Smooth muscle cell (in vitro differentiated cells): ENCODE measurements around the gene PRR20G. TPM values are rescaled to one million over a fixed set of nuclear protein-coding genes. Genes with fewer than 3 reads are reported as not detected.

Source experiments
- DNase-seq: peaks from one replicate; lab custom pipeline; 2025; ENCODE audit not compliant: unreplicated experiment; lab: John Stamatoyannopoulos, UW
- H2AFZ ChIP-seq: fragments of 200-600 bp; sonication (generic); 2 replicates; pipeline ENCODE4 v1.6.0; 2016; ENCODE audit warnings: antibody characterized with exemption, low read depth, mild to moderate bottlenecking
- H3F3A ChIP-seq: fragments of 200-600 bp; sonication (generic); 2 replicates; pipeline ENCODE4 v1.6.0; 2017; ENCODE audit warnings: antibody characterized with exemption, low read depth
- H3K27ac ChIP-seq: fragments of 200-600 bp; sonication (generic); 2 replicates; pipeline ENCODE4 v1.5.1; 2016; ENCODE audit warnings: low read depth, mild to moderate bottlenecking
- H3K27me3 ChIP-seq: fragments of 200-600 bp; sonication (generic); 2 replicates; pipeline ENCODE4 v1.6.1; 2016; ENCODE audit warnings: low read depth, mild to moderate bottlenecking
- H3K36me3 ChIP-seq: fragments of 200-600 bp; sonication (generic); 2 replicates; pipeline ENCODE4 v1.5.1; 2016; ENCODE audit warnings: low read depth
- H3K4me1 ChIP-seq: fragments of 200-600 bp; sonication (generic); 2 replicates; pipeline ENCODE4 v1.5.1; 2016; ENCODE audit warnings: low read depth
- H3K4me2 ChIP-seq: fragments of 200-600 bp; sonication (generic); 2 replicates; pipeline ENCODE4 v1.6.0; 2016; ENCODE audit warnings: mild to moderate bottlenecking
- H3K4me3 ChIP-seq: fragments of 200-600 bp; sonication (generic); 2 replicates; pipeline ENCODE4 v1.5.1; 2016; ENCODE audit warnings: mild to moderate bottlenecking
- H3K79me2 ChIP-seq: fragments of 200-600 bp; sonication (generic); 2 replicates; pipeline ENCODE4 v1.6.0; 2016; ENCODE audit warnings: low read depth, mild to moderate bottlenecking
- H3K9ac ChIP-seq: fragments of 200-600 bp; sonication (generic); 2 replicates; pipeline ENCODE4 v1.6.0; 2016; ENCODE audit warnings: low read depth
- H3K9me3 ChIP-seq: fragments of 200-600 bp; sonication (generic); replicated peaks from 2 replicates; pipeline ENCODE4 v1.5.1; 2016; ENCODE audit warnings: low read depth
- H4K20me1 ChIP-seq: fragments of 200-600 bp; sonication (generic); 2 replicates; pipeline ENCODE4 v1.6.0; 2016; ENCODE audit warnings: low read depth
- WGBS: methylation state at CpG from one replicate; pipeline ENCODE4 v1.1.7; 2016; ENCODE audit warnings: low lambda C conversion rate; 5-methylcytosine and 5-hydroxymethylcytosine counted together
- polyA plus RNA-seq: library from polyadenylated mRNA; unstranded; fragments of >200 nt; fragmentation: Nextera tagmentation; extraction: Ambion mirVana; gene quantifications from 2 replicates; pipeline ENCODE4 v1.2.1, GENCODE V29; 2016
- total RNA-seq: library from RNA; depleted of rRNA; stranded (reverse); fragments of >200 nt; gene quantifications from 2 replicates; pipeline ENCODE4 v1.2.3, GENCODE V29; 2014
- TF ChIP-seq, protein P1 (sequence below): fragments of 200-600 bp; sonication (generic); IDR thresholded peaks from 2 replicates; pipeline ENCODE4 v1.5.1; 2017; ENCODE audit warnings: borderline replicate concordance, mild to moderate bottlenecking, antibody characterized with exemption; ENCODE audit not compliant: insufficient read depth, poor library complexity, severe bottlenecking

The PRR20G gene
- total and polyA plus RNA-seq, 2 experiments from 2014 or later = not detected

DNA sequence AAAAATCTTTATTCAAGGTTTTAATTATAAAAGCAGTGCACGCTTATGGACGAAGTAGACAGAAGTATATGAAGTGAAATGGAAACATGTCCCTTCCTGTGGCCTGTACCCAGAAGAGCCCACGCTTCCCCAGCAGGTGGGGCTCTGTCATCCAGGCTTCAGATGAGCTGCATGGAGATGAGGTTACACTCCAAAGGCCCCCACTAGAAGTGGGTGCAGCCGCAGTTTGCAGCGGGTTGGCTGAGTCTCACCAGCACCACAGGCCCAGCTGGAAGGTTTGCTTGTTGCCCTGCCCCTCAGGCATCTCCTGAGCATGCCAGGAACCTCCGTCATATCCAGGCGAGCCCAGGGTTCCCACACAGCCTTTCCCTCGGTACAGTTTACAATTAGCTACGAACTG lies 33.1 kb downstream of the PRR20G start:
- H3K4me1 ChIP-seq = no peaks in the 10 kb centered on the region
- H3K9me3 ChIP-seq = no peaks in the 10 kb centered on the region
- H3K9ac ChIP-seq = no peak overlapping the region
- no peaks in the 10 kb centered on the region for H3F3A ChIP-seq
- no peak overlapping the region for H3K4me3 ChIP-seq
- WGBS = 84% methylated on average over 9 of the region's 9 CpGs
- H3K36me3 ChIP-seq = no peaks in the 10 kb centered on the region
- no peak overlapping the region for H3K4me2 ChIP-seq
- no peak overlapping the region for H3K27ac ChIP-seq
- H3K27me3 ChIP-seq = no peaks in the 10 kb centered on the region
- no peak overlapping the region for H2AFZ ChIP-seq
- no peaks in the 10 kb centered on the region for H3K79me2 ChIP-seq
- TF ChIP-seq, protein P1, sequence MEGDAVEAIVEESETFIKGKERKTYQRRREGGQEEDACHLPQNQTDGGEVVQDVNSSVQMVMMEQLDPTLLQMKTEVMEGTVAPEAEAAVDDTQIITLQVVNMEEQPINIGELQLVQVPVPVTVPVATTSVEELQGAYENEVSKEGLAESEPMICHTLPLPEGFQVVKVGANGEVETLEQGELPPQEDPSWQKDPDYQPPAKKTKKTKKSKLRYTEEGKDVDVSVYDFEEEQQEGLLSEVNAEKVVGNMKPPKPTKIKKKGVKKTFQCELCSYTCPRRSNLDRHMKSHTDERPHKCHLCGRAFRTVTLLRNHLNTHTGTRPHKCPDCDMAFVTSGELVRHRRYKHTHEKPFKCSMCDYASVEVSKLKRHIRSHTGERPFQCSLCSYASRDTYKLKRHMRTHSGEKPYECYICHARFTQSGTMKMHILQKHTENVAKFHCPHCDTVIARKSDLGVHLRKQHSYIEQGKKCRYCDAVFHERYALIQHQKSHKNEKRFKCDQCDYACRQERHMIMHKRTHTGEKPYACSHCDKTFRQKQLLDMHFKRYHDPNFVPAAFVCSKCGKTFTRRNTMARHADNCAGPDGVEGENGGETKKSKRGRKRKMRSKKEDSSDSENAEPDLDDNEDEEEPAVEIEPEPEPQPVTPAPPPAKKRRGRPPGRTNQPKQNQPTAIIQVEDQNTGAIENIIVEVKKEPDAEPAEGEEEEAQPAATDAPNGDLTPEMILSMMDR = no peak
- H4K20me1 ChIP-seq = no peaks in the 10 kb centered on the region
- DNase-seq = no peak

DNA sequence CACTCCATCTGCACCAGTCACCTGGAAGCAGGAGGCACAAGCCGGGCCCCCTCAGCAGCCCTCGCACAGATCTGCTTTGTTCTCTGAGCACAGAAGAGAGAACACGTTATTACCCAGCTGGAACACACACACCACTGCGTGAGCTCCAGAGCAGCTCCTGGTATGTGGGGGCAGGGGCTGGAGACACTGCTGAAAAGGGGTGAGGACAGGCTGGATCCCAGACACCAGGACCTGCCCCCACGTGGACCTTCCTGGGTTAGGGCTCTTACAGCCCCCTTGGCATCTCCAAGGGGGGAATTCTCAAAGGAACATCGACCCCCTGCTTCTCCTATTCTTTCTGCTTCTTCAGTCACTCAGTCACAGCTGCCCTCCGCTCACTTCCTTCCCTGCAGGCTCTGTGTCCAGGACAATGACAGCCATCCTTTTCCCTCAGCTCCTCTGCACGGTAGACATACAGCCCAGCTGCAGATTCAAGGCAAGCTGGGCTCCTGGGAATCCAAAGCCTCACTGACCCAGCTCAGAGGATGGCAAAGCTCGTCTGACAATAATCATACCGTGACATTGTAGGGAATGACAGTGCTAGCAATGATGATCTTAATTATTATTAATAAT lies 33.7 kb downstream of the PRR20G start:
- H3K9me3 ChIP-seq = no peaks in the 10 kb centered on the region
- H3K4me2 ChIP-seq = no peak overlapping the region
- H4K20me1 ChIP-seq = no peaks in the 10 kb centered on the region
- H3K79me2 ChIP-seq = no peaks in the 10 kb centered on the region
- H3K4me3 ChIP-seq = no peak overlapping the region
- no peaks in the 10 kb centered on the region for H3F3A ChIP-seq
- no peaks in the 10 kb centered on the region for H3K27me3 ChIP-seq
- H3K36me3 ChIP-seq = no peaks in the 10 kb centered on the region
- no peak overlapping the region for H3K9ac ChIP-seq
- DNase-seq = no peak
- H3K27ac ChIP-seq = no peak overlapping the region
- TF ChIP-seq, protein P1 = no peak
- WGBS = 84% methylated on average over 10 of the region's 10 CpGs
- no peak overlapping the region for H2AFZ ChIP-seq
- no peaks in the 10 kb centered on the region for H3K4me1 ChIP-seq

DNA sequence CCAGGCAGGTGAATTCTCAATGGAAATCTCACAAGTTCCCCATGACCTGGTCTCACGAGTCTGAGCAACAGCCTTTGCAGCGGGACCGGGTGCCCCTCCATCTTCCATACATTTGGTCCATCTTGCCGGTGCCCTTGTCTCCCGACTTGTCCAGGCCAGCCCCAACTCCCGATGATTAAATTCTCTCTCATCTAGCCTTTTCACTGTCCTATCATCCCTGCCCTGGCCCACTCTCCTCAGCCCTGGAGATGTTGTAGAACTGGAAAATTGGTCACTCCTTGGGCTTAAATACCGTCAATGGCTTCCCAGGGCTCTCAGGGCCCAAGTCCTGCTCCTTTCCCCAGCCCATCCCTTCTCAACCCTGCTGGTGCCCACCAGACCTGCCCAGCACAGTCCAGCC lies 34.4 kb downstream of the PRR20G start:
- TF ChIP-seq, protein P1 = no peak

DNA sequence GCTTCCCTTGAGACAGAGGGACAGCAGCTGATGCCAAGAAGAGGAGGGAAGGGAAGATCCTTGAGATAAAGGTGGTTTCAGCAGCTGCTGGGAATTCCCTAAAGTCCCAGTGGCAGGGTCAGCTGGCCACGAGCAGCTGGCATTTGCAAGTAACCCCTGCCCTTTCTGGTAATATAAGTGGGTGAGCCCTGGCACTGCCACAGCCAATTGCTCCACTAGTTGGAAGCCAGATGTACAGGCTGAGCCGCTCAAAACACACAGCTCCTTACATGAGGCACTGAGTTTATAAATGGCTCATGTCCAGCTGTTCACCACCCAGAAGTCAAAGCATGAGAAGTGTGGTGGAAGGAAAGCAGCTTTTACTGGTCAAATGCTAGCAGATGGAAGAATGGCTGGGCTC lies 35.4 kb downstream of the PRR20G start:
- no peak overlapping the region for H3K9ac ChIP-seq
- H3K4me3 ChIP-seq = no peak overlapping the region
- H4K20me1 ChIP-seq = no peaks in the 10 kb centered on the region
- no peaks in the 10 kb centered on the region for H3K79me2 ChIP-seq
- no peak overlapping the region for H3K4me2 ChIP-seq
- H3K36me3 ChIP-seq = no peaks in the 10 kb centered on the region
- DNase-seq = no peak
- TF ChIP-seq, protein P1 = no peak
- no peaks in the 10 kb centered on the region for H3F3A ChIP-seq
- H2AFZ ChIP-seq = no peak overlapping the region
- H3K9me3 ChIP-seq = peaks cover under 1% of the 10 kb centered on the region
- no peak overlapping the region for H3K27ac ChIP-seq
- H3K27me3 ChIP-seq = no peaks in the 10 kb centered on the region
- 70% methylated on average over 2 of the region's 2 CpGs for WGBS
- H3K4me1 ChIP-seq = no peaks in the 10 kb centered on the region

More for the DNA sequence above, 34.4 kb downstream of the PRR20G start:
- no peaks in the 10 kb centered on the region for H3K27me3 ChIP-seq
- H2AFZ ChIP-seq = no peak overlapping the region
- H4K20me1 ChIP-seq = no peaks in the 10 kb centered on the region
- H3K4me1 ChIP-seq = no peaks in the 10 kb centered on the region
- no peaks in the 10 kb centered on the region for H3K9me3 ChIP-seq
- no peaks in the 10 kb centered on the region for H3F3A ChIP-seq
- no peak overlapping the region for H3K27ac ChIP-seq
- no peak overlapping the region for H3K4me2 ChIP-seq
- H3K79me2 ChIP-seq = no peaks in the 10 kb centered on the region
- no peaks in the 10 kb centered on the region for H3K36me3 ChIP-seq
- no peak overlapping the region for H3K4me3 ChIP-seq
- no peak overlapping the region for H3K9ac ChIP-seq
- DNase-seq = no peak
- 90% methylated on average over 7 of the region's 7 CpGs for WGBS
